K562 (cell line): ENCODE measurements around the gene GIMAP6. TPM values are rescaled to one million over a fixed set of nuclear protein-coding genes. Genes with fewer than 3 reads are reported as not detected.
A peak's percentile ranks its signal among the peaks of the same experiment; 100 is the strongest.

Experiments used
- ARHGAP35 ChIP-seq: fragments of 450-650 bp; IDR thresholded peaks from 2 replicates; pipeline ENCODE4 v1.6.1; 2018; ENCODE audit not compliant: partially characterized antibody
- BCL6 ChIP-seq: fragments of 250-450 bp; sonication (Bioruptor Pico); IDR thresholded peaks from 2 replicates; pipeline ENCODE4 v1.4.0; 2020
- CBFA2T3 ChIP-seq: fragments of 450-650 bp; IDR thresholded peaks from 2 replicates; pipeline ENCODE4 v1.6.1; 2017
- DIDO1 ChIP-seq: fragments of 450-650 bp; IDR thresholded peaks from 2 replicates; pipeline ENCODE4 v1.6.1; 2016; ENCODE audit warnings: low read depth, missing biosample characterization, missing genetic modification characterization
- ELF1 ChIP-seq: fragments of 200-800 bp; sonication (Bioruptor generic); IDR thresholded peaks from 2 replicates; pipeline ENCODE4 v1.6.1; 2016; ENCODE audit warnings: missing genetic modification characterization, missing compliant biosample characterization
- ELF2 ChIP-seq: fragments of 250-450 bp; sonication (Bioruptor Pico); IDR thresholded peaks from 2 replicates; pipeline ENCODE4 v1.5.0; 2021; ENCODE audit warnings: mild to moderate bottlenecking
- ERF ChIP-seq: fragments of 450-650 bp; formaldehyde crosslinking; IDR thresholded peaks from 2 replicates; pipeline ENCODE4 v1.4.0; 2020; ENCODE audit warnings: mild to moderate bottlenecking, mixed read lengths
- GABPA ChIP-seq: fragments of 200-800 bp; sonication (Bioruptor generic); conservative IDR thresholded peaks from 2 replicates; pipeline ENCODE4 v1.6.1; 2016; ENCODE audit warnings: low read depth, missing genetic modification characterization, missing compliant biosample characterization
- HDAC1 ChIP-seq, 2 experiments: fragments of 450-650 bp; IDR thresholded peaks; 2 replicates each; pipeline ENCODE4 v1.6.1; 2016 to 2017; ENCODE audit warnings: inconsistent platforms in 1 of 2, mild to moderate bottlenecking in 1 of 2, moderate library complexity in 1 of 2
- HDAC8 ChIP-seq: fragments of 450-650 bp; IDR thresholded peaks from 2 replicates; pipeline ENCODE4 v1.6.1; 2016; ENCODE audit warnings: mild to moderate bottlenecking, missing genetic modification characterization, moderate library complexity, missing compliant biosample characterization
- MAZ ChIP-seq, 2 experiments: fragments of 450-650 bp in 1 of 2; sonication (generic) in 1 of 2; formaldehyde crosslinking; IDR thresholded peaks in 1 of 2; conservative IDR thresholded peaks in 1 of 2; 2 replicates each; pipeline versions ENCODE4 v1.4.0 to v1.5.0; 2020; ENCODE audit warnings: mild to moderate bottlenecking in 1 of 2, missing genetic modification reagents in 1 of 2
- NR2C2 ChIP-seq, 2 experiments: fragments of 200-800 bp in 1 of 2; sonication (Bioruptor generic) in 1 of 2; sonication (generic) in 1 of 2; formaldehyde crosslinking in 1 of 2; IDR thresholded peaks; 2 replicates each; pipeline versions ENCODE4 v1.6.1 to v1.8.0; 2016 to 2022; ENCODE audit warnings: mild to moderate bottlenecking in 1 of 2, missing compliant biosample characterization in 1 of 2, missing genetic modification characterization in 1 of 2, missing genetic modification reagents in 1 of 2
- PHF20 ChIP-seq: fragments of 450-650 bp; IDR thresholded peaks from 2 replicates; pipeline ENCODE4 v1.6.1; 2018; ENCODE audit not compliant: partially characterized antibody
- polyA plus RNA-seq, 8 experiments: library from polyadenylated mRNA; depleted of rRNA in 4 of 8; stranded (reverse) in 5 of 8; unstranded in 3 of 8; fragments of >200 nt; fragmentation: Nextera tagmentation in 2 of 8; fragmentation: Illumina TruSeq in 1 of 8; extraction: Ambion mirVana in 2 of 8; extraction: Trizol in 1 of 8; gene quantifications; 2 replicates each; pipeline versions ENCODE4 v1.2.1 to v1.2.3, GENCODE V29; 2011 to 2014; ENCODE audit warnings: inconsistent platforms in 1 of 8, missing spikeins in 1 of 8
- total RNA-seq, 7 experiments: library from RNA; depleted of rRNA in 6 of 7; stranded (reverse); fragments of >200 nt in 6 of 7; fragmentation: Illumina TruSeq in 2 of 7; extraction: Trizol in 2 of 7; gene quantifications; 2 replicates each; pipeline versions ENCODE4 v1.2.1 to v1.2.3, GENCODE V29; 2011 to 2021; ENCODE audit warnings: low replicate concordance in 1 of 7
- TF ChIP-seq, protein P1 (sequence below): fragments of 450-650 bp; formaldehyde crosslinking; IDR thresholded peaks from 2 replicates; pipeline ENCODE4 v1.4.0; 2022; ENCODE audit warnings: missing genetic modification characterization
- TF ChIP-seq, protein P2 (sequence below): IDR thresholded peaks from 2 replicates; pipeline ENCODE4 v1.6.1; 2011; ENCODE audit not compliant: insufficient read length; ENCODE audit errors: extremely low read depth

GIMAP6 gene
- total and polyA plus RNA-seq, 9 of the 15 experiments (the other 6 are each of a cell fraction or from before 2014, with no cell fraction given) = 0.04 to 0.45 (median 0.18) TPM

GRCh38 chr7:150631866-150632864 lies at the start of gene GIMAP6 (continued):
- TF ChIP-seq ELF2 (CRISPR knock-in tag) (peak; percentile 56; the same call in 1 of the 2 replicates), HDAC1 (IDR thresholded peaks at IDR 0.05) (0 out of 4 replicates have a peak, but pooled peaks of 1 of the 2 experiments have one; percentile 16), PHF20 (peak; percentile 43), GABPA (tag) (peak; percentile 83), NR2C2 (CRISPR knock-in tag; IDR thresholded peaks at IDR 0.05) (no peak), NR2C2 (tag; IDR thresholded peaks at IDR 0.05) (peak; percentile 39; the same call in 1 of the 2 replicates), DIDO1 (tag) (0 out of 2 replicates have a peak, but pooled peaks have one; percentile 39), ARHGAP35 (peak; percentile 24), ERF (CRISPR knock-in tag) (peak; percentile 68; the same call in 1 of the 2 replicates), HDAC8 (tag) (no peak), CBFA2T3 (no peak), BCL6 (CRISPR knock-in tag) (0 out of 2 replicates have a peak, but pooled peaks have one; percentile 26), MAZ (CRISPR knock-in tag; conservative IDR thresholded peaks at IDR 0.05 in 1 of 2, IDR thresholded peaks at IDR 0.05 in 1 of 2) (peak in 1 of 2 experiments; percentile 34; a peak in 1 of 4 replicates), ELF1 (tag) (peak; percentile 57)
- TF ChIP-seq, protein P1, sequence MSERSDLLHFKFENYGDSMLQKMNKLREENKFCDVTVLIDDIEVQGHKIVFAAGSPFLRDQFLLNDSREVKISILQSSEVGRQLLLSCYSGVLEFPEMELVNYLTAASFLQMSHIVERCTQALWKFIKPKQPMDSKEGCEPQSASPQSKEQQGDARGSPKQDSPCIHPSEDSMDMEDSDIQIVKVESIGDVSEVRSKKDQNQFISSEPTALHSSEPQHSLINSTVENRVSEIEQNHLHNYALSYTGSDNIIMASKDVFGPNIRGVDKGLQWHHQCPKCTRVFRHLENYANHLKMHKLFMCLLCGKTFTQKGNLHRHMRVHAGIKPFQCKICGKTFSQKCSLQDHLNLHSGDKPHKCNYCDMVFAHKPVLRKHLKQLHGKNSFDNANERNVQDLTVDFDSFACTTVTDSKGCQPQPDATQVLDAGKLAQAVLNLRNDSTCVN (CRISPR knock-in tag) = peak; percentile 84
- TF ChIP-seq, protein P2, sequence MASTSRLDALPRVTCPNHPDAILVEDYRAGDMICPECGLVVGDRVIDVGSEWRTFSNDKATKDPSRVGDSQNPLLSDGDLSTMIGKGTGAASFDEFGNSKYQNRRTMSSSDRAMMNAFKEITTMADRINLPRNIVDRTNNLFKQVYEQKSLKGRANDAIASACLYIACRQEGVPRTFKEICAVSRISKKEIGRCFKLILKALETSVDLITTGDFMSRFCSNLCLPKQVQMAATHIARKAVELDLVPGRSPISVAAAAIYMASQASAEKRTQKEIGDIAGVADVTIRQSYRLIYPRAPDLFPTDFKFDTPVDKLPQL = no peak
